HG02970 (cell line): Measurements from ENCODE around the gene EML1.

Experiments used
- ATAC-seq: cut with Tn5 transposase; IDR thresholded peaks from one replicate; pipeline ENCODE4 v1.9.1; 2021; ENCODE audit warnings: mild to moderate bottlenecking, moderate library complexity, moderate number of reproducible peaks; ENCODE audit not compliant: unreplicated experiment, low FRiP score

Gene EML1

DNA sequence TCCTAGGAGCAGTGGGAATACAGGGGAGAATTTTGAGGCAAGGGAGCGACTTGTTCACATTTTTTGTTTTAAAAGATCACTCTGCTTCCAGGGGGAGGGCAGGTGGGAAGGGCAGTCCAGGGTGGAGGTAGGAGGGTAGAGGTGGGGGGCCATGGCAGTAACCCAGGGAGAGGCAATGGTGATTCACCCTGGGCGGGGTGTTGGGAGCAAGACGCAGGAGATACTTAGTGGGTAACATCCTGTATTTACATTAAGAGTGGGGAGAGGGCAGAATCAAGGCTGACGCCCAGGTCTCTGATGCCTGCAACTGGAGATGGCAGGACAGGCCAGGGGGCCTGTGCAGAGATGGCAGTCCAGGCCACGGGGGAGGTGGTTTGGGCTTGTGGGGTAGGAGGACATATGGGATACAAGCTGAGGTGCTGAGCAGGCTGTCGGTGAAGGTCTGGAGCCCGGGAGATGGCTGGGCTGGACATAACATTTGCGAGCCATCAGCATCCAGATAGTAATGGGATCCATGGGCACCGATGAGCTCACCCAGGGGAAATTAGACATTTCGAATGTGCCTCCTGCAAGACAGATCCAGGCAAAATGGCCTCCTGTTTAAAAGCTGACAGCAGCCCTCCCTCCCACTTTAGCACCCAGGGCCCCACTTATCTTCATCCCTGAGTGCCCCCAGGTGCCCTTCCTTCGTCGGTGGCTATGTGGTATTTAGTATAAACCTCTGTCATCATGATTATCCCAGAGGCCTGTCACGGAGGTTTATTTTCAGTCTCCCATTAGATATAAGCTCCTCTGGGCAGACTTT is 9.3 kb downstream of the EML1 start:
- ATAC-seq, result no peak

DNA sequence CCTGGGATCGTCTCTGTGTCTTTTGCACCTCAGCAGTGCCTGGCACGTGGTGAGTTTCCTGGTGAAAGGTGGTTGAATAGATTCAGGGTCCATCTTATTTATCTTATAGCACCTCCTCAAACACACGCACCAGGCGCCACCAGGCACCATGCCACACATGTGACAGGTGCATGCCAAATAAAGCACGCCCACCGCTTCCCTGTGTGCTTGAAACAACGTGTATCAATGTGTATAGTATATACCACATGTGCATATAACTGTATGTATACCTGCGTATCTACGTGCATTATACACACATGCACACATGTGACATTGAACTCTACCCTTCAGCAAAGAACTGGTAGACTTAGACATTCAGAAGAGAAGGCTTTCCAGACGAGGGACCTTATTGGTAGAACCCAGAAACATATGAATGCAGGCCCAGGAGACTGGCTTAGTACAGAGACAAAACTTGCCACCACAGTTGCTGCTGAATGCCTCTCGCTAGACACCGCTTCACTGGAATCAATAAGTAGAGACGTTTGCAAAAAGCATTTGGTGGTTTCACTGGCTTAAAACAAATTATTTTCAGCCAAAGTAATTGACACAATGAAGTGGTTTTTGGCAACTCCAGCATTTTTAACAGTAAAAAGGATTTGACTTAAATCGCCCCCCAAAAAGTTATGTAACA is 10.0 kb downstream of the EML1 start:
- no peak for ATAC-seq

- ATAC-seq, result no peak
These were observed 10.6 kb downstream of the EML1 start for GRCh38 chr14:99803803-99804202.

GRCh38 chr14:99805757-99806439 is 12.7 kb downstream of the EML1 start:
- ATAC-seq, result no peak

- ATAC-seq, result no peak
These were observed 13.6 kb downstream of the EML1 start for GRCh38 chr14:99806836-99807235.

GRCh38 chr14:99807413-99808153 is 14.4 kb downstream of the EML1 start:
- ATAC-seq, result no peak

DNA sequence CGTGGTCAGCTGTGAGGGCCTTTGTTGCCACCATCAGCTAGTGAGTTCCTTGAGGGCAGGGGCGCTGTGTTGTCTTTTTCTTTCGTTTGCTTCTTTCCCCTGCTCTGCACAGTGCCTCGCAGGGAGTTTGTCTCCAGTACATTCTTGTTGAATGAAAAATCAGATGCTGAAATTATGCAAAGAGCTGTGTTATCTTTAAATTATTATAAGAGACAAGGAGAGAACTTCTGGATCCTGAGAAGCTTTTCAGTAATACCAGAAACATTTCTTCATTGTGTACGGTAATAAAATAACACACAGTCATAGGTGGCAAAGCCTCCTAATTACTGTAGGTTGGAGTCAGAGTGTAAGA is 14.9 kb downstream of the EML1 start:
- ATAC-seq, result no peak

DNA sequence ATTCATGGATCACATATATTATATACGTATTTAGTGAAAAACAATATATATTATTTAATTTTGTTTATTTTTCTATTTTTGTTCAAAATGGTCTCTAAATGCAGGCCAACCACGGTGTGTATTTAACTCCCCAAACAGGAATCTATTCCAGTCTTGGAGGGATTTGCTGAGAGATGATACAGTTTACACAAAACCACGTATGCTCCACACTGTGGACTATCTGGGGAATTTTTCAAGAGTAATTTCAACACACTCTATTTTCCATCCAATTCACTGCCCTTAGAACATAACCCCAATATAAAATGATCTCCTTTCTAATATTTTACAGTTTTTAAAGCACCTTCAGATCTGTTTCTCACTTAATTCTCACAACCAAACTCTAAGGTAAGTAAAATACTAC is 15.3 kb downstream of the EML1 start:
- ATAC-seq, result no peak

DNA sequence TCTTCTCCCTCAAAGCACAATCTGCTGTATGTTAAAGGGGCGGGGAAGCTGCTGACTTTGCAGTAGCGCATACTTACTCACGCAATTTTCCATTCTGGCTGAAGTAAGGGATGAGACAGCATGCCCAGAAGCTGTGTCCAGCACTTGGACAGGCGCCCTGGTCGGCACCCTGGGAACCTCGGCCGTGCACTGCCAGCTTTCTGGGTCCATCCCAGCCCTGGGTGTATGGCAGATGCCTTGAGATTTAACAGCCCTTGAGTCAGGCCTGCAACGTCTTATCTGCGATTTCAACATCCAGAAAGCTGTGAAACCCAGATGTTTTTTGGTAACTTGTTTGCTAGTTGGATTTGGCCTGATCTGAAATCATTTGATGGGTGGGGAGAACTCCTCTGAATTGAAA is 16.1 kb downstream of the EML1 start:
- no peak for ATAC-seq

- no peak for ATAC-seq
These were observed 16.8 kb downstream of the EML1 start for GRCh38 chr14:99809859-99810558.

- no peak for ATAC-seq
These were observed 17.3 kb downstream of the EML1 start for GRCh38 chr14:99810559-99810874.

DNA sequence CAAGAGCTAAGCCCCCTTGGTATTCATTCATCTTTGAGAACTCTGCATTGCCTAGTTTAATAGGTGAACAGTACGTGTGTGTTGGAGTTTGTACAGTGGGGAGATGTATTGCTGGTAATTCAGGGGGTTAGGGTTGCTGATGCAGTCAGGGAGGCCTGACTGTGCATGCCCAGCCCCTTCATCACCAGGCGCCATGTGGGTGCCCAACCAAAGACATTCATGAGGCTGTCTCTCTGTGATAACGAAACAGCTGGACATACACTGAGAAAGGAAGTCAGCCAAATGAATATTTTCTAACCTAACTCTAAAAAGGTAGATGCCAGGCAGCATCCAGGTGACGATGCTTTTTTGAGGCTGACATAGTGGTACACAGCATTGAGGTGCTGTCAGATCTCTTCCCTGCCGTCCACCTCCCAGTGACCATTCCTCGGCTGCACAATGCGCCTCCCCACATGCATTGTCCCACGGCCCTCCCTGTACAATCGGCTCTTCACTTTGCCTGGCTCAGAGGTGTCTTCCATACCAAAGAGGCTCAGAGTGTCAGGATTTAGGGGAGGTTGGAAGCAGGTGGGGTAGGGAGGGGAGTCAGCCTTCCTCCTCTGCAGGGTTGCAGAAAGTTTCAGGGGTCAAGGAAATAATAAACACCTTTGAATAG is 19.0 kb downstream of the EML1 start:
- ATAC-seq, result no peak

GRCh38 chr14:99812892-99813291 is 19.7 kb downstream of the EML1 start:
- ATAC-seq, result no peak

GRCh38 chr14:99815696-99816095 is 22.5 kb downstream of the EML1 start:
- ATAC-seq, result no peak

GRCh38 chr14:99816217-99816616 is 23.0 kb downstream of the EML1 start:
- no peak for ATAC-seq

- ATAC-seq, result no peak
These were observed 23.4 kb downstream of the EML1 start for GRCh38 chr14:99816642-99817041.

GRCh38 chr14:99817331-99817730 is 24.1 kb downstream of the EML1 start:
- no peak for ATAC-seq

DNA sequence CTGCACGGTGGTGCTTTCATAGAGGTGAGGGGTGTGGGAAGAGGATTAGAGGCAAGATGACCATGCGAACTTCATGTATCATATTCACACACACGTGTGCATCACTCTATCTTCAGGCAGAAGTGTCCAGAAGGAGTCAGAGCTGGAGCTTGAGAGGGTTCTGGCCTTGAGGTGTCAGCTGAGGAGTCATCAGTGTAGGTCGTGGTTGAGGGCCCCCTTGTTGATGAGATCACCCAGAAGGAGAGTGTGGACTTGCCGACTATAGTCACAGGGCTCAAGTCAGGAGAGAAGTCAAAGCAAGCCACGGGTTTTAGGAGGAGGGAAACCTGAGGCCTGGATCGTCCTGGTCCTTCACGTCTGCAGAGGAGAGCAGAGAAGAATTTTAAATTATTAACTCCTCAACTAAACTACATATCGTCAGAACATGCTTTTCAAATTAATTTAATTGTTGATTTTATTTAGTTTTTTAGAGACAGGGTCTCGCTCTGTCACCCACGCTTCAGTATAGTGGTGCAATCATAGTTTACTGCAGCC is 25.4 kb downstream of the EML1 start:
- ATAC-seq, result no peak

GRCh38 chr14:99819514-99819913 is 26.3 kb downstream of the EML1 start:
- ATAC-seq, result no peak
